Measurements from ENCODE around the gene LDLRAD2. TPM values are rescaled to one million over a fixed set of nuclear protein-coding genes. Genes with fewer than 3 reads are reported as not detected.
A peak's percentile ranks its signal among the peaks of the same experiment; 100 is the strongest.

LDLRAD2 gene
- total and polyA plus RNA-seq, 2 donors from 2014 or later: 0.79 TPM; not detected in 1

DNA sequence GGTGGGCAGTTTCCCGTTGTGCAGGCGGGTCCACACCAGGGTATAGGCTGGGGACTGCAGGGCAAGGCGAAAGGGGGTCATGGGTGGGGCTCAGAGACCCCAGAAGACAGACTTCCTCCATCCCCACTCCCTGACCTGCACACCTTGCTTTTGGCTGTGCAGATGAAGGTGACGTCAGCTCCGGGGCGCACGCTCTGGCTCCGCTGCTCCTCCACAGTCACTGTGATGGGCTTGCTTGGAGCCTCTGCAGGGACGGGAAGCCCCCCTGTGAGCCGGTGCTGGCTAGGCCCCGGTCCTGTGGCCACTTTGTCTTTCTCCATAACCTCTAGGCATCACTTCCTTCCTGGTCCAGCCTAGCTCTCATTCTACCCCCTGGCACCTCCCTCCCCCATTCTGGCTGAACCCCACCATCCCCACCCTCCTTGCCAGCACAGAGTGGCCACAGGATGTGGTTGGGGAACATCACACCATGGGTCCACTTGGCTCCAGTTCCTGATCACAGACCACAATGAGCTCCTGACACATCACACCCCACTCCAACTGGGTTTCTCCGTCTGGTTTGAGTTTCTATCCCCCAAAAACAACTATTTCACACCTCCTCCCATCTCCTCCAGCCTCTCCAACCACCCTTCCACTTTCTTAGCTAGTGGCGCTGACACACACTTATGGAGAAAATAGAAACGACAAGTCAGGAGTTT lies 45.2 kb downstream of the LDLRAD2 start:
- H3K27ac ChIP-seq (ENCODE audit: low read depth in 2 of 2, low read length in 2 of 2): peak overlapping the region in 1 of 2 donors; percentile 36
- TF ChIP-seq, protein P1, sequence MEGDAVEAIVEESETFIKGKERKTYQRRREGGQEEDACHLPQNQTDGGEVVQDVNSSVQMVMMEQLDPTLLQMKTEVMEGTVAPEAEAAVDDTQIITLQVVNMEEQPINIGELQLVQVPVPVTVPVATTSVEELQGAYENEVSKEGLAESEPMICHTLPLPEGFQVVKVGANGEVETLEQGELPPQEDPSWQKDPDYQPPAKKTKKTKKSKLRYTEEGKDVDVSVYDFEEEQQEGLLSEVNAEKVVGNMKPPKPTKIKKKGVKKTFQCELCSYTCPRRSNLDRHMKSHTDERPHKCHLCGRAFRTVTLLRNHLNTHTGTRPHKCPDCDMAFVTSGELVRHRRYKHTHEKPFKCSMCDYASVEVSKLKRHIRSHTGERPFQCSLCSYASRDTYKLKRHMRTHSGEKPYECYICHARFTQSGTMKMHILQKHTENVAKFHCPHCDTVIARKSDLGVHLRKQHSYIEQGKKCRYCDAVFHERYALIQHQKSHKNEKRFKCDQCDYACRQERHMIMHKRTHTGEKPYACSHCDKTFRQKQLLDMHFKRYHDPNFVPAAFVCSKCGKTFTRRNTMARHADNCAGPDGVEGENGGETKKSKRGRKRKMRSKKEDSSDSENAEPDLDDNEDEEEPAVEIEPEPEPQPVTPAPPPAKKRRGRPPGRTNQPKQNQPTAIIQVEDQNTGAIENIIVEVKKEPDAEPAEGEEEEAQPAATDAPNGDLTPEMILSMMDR (IDR thresholded peaks at IDR 0.05; ENCODE audit: borderline replicate concordance, extremely low read depth, insufficient read depth): no peak

DNA sequence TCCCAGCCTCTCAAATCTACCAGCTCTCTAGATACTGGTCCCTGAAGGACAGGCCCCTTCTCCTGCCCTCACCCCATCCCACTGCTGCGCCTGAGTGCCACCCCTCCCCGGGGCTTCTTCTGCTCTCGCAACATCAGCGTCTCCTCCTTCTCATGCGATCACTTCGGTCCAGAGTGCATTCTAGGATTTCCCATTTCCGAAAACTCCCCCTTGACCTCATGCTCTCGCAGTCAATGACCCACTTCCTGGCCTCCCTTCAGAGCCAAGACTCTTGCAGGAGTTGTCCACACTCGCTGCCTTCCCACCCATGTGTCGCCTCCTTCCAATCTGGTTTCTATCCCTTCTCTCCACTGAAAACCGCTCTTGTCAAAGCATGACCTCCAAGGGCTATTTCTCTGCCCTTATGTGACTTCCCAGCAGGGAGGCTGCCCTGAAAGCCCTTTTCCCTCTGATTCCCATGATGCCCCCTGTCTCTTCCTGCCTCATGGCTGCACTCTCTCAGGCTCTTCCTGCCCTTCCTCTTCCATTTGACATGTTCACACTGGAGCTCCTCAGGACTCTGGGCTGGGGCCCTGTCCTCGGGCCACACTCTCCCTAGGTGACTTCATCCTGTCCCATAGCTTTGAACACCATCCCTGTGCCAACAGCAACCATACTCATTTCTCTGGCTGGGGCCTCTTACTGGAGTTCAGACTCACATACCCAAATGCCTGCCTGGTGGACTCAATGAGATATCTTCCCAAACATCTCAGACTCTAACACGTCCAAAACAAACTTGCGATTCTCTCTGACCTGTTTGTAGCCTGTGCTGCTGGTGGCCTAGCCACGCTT lies 46.0 kb downstream of the LDLRAD2 start:
- H3K27me3 ChIP-seq (ENCODE audit: control insufficient read depth, insufficient read depth, low read length): no peaks in the 10 kb centered on the region
- H3K4me1 ChIP-seq (ENCODE audit: control insufficient read depth in 2 of 3, insufficient read depth in 2 of 3, low read depth in 1 of 3, low read length in 3 of 3): no peaks in the 10 kb centered on the region
- intact Hi-C loops (cut with DNase I): no loop called here
- DNase-seq (peak in 1 of 5 donors; percentile 23), FAIRE-seq (no peak)
- no peak overlapping the region for H3K9ac ChIP-seq (ENCODE audit: low read length in 3 of 3)
- H3K36me3 ChIP-seq (ENCODE audit: control insufficient read depth in 2 of 3, insufficient read depth in 3 of 3, low read length in 3 of 3): peaks cover 9 to 35% (median 12%) of the 10 kb centered on the region in 3 donors
- H3K4me3 ChIP-seq (ENCODE audit: low read length in 3 of 3): no peak overlapping the region
- no peak overlapping the region for H3K27ac ChIP-seq (ENCODE audit: low read depth in 2 of 2, low read length in 2 of 2)
- H3K9me3 ChIP-seq (ENCODE audit: control insufficient read depth in 2 of 3, insufficient read depth in 1 of 3, low read length in 3 of 3): no peaks in the 10 kb centered on the region
- TF ChIP-seq, protein P1 (IDR thresholded peaks at IDR 0.05; ENCODE audit: borderline replicate concordance, extremely low read depth, insufficient read depth): no peak

More for the DNA sequence above, 45.2 kb downstream of the LDLRAD2 start:
- H3K36me3 ChIP-seq (ENCODE audit: control insufficient read depth in 2 of 3, insufficient read depth in 3 of 3, low read length in 3 of 3): peaks cover 9 to 37% (median 12%) of the 10 kb centered on the region in 3 donors
- FAIRE-seq (no peak), DNase-seq (no peak)
- H3K9ac ChIP-seq (ENCODE audit: low read length in 3 of 3): no peak overlapping the region
- no peaks in the 10 kb centered on the region for H3K4me1 ChIP-seq (ENCODE audit: control insufficient read depth in 2 of 3, insufficient read depth in 2 of 3, low read depth in 1 of 3, low read length in 3 of 3)
- H3K9me3 ChIP-seq (ENCODE audit: control insufficient read depth in 2 of 3, insufficient read depth in 1 of 3, low read length in 3 of 3): no peaks in the 10 kb centered on the region
- intact Hi-C loops (cut with DNase I): no loop called here
- H3K27me3 ChIP-seq (ENCODE audit: control insufficient read depth, insufficient read depth, low read length): no peaks in the 10 kb centered on the region
- no peak overlapping the region for H3K4me3 ChIP-seq (ENCODE audit: low read length in 3 of 3)

DNA sequence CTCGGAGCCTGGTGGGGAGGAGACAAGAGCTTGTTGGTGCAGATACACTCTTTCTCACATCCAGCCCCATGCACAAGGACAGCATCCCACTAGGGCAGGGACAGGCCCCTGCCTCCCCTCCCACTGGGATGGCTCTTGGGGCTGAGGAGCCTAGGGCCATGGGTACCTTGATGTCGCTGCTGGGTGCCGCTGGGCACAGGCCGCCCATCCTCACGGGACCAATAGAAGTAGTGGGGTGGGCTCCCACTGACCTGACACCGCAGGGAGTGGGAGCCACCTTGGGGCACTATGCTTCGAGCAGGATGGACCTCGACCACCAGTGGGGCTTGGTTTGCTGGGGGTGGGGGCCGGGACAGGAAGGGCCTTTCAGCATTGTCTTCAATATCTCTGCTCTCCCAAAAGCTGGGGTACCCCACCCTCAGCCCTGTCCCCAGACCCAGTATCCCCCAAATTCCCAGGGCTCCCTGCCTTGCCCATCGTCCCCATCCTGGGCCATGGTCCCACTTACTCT lies 47.7 kb downstream of the LDLRAD2 start:
- Histone ChIP-seq H3K4me1 (ENCODE audit: control insufficient read depth in 2 of 3, insufficient read depth in 2 of 3, low read depth in 1 of 3, low read length in 3 of 3) (no peaks in the 10 kb centered on the region), H3K36me3 (ENCODE audit: control insufficient read depth in 2 of 3, insufficient read depth in 3 of 3, low read length in 3 of 3) (peaks cover 9 to 29% (median 10%) of the 10 kb centered on the region in 3 donors), H3K9me3 (ENCODE audit: control insufficient read depth in 2 of 3, insufficient read depth in 1 of 3, low read length in 3 of 3) (no peaks in the 10 kb centered on the region), H3K27me3 (ENCODE audit: control insufficient read depth, insufficient read depth, low read length) (no peaks in the 10 kb centered on the region), H3K27ac (ENCODE audit: low read depth in 2 of 2, low read length in 2 of 2) (no peak overlapping the region), H3K4me3 (ENCODE audit: low read length in 3 of 3) (no peak overlapping the region), H3K9ac (ENCODE audit: low read length in 3 of 3) (no peak overlapping the region)
- TF ChIP-seq, protein P1 (IDR thresholded peaks at IDR 0.05; ENCODE audit: borderline replicate concordance, extremely low read depth, insufficient read depth): no peak
- no peak for FAIRE-seq
- intact Hi-C loops (cut with DNase I): no loop called here
- peak in 1 of 5 donors; percentile 61 for DNase-seq
